ENCODE measurements around the gene CFAP46. TPM values are rescaled to one million over a fixed set of nuclear protein-coding genes. Genes with fewer than 3 reads are reported as not detected.
"Not testable (repeated sequence)": the region's sequence is repeated elsewhere in the genome, so short reads cannot be mapped to it uniquely, and the experiment has no call there.

Gene CFAP46
- total RNA-seq, 1 donor, result under 0.01 TPM

DNA sequence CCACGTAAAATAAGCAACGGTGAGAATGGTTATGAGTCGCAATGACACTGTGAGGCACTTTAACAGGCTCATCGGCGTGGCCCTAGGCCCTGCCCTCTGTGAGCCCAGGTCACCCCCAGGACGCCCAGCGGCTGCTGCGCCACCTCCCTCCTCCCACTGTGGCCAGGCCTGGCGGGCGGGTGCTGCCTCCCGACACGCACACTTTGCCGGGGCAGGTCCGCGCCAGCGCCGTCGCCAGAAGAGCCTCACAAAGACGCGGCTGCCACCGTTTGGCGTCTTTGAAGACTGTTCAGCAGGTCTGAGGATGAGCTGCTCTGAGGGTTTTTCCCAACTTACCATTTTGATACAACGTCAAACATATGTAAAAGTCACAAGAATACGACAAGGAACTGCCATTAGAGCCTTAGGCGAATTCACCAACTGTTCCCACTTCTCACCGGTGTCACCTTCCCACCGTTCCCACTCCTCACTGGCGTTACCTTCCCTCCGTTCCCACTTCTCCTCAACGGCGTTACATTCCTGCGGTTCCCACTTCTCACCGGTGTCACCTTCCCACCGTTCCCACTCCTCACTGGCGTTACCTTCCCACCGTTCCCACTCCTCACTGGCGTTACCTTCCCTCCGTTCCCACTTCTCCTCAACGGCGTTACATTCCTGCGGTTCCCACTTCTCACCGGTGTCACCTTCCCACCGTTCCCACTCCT is 22.5 kb upstream of the CFAP46 start:
- peak in 1 of 3 donors; percentile 37 for DNase-seq (ENCODE audit: low read depth in 2 of 3, low spot score in 2 of 3)

DNA sequence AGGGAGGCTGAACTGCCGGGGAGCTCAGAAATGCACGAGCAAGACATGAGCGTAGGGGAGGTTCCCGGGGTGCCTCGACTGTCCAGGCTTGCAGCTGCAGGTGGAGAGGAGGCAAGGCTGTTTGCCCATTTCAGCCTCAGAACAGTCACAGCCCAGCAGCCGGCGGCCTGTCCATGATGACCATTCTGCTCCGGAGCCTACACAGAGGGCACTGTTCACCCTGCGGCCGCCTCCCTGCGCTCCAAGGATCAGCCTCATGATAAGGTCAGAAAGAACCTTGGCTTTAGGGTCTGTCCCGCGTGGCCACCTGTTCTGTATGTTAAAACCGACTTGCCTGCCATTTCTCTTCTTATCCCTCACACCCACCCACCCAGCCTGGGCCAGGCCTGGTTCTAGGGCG is 21.9 kb upstream of the CFAP46 start:
- no peak for DNase-seq (ENCODE audit: low read depth in 2 of 3, low spot score in 2 of 3)

DNA sequence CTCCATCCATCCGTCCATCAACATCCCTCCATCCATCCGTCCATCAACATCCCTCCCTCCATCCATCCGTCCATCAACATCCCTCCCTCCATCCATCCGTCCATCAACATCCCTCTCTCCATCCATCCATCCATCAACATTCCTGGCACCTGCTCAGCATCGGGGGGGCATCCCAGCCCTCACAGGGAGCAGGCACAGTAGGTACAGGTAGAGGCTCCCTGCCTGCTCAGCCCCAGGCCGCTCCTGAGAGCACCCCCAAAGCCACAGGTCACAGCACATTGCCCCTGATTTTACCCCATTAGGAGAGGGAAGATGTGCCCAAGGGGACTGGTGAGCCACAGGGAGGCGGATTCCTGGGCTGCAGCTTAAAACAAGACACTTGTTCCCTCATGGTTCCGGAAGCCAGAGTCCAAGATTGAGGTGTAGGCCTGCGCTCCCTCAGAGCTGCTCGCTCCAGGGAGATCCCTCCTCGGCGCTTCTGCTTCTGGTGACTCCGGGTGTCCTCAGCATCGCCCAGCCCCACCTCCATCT is 21.1 kb upstream of the CFAP46 start:
- DNase-seq (ENCODE audit: low read depth in 2 of 3, low spot score in 2 of 3), result no peak

DNA sequence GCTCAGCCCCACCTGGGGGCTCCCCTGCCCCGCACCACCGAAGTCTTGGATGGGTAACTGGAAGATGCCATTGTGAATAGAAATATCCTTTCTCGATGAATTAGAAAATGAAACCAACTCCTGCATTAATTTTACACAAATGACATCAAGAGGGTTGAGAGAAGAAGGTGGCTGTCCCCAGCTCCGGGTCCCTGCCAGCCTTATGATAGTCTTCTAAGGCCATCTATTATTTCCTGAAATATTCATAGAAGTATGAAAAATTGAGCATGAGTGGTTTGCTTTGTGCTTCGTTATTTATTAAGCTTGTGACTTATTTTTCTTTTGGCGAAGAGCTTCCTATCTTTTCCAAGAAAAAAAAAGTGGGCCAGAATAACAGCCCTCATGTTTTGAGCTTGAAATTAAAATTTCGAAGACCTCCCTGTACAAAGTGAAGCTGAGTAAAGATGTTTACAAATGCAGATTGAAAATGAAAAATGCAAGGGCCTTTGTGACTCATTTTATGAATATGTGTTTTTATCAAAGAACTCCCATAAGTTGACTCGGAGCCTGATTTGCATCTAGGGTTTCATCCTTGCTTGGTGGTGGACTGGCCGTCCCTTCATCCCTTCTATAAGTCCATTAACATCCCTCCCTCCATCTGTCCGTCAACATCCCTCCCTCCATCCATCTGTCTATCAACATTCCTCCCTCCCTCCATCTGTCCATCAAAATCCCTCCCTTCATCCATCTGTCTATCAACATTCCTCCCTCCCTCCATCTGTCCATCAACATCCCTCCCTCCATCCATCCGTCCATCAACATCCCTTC is 20.5 kb upstream of the CFAP46 start:
- DNase-seq (ENCODE audit: low read depth in 2 of 3, low spot score in 2 of 3), result peak in 1 of 3 donors; percentile 14

DNA sequence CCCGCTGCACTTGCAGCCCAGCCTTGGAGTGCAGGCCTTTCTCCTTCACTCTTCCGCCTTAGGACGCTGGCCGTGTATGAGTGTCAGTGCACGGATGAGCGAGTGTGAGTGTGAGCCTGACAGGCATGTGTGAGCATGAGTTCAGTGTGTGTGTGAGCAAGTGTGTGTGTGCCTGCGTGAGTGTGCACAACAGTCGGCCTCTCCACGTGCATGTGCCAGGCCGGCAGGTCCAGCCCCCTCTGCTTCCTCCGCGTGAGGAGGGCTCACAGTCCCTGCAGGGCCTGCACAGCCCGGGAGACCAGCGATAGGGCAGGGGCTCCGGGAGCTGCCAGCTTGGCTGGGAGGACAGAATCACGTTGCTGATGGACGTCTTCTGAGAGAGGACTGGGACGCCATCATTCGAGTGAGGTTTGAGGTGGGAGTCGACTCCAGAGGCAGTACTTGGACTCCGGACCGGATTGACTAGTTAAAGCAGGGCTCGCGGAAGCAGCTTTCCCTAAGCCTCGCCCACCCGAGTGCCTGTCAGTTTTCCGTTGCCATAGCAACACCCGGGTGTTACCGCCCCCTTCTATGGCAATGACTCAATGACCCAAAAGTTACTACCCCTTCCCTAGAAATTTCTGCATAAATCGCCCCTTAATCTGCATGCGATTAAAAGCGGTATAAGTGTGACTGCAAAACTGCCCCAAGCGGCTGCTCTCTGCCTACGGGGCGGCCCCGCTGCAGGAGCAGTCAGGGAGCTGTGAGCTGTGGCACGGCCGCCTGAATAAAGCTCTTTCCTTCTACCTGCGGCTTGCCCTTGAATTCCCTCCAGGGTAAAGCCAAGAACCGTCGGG is 19.6 kb upstream of the CFAP46 start:
- peak; percentile 9 to 86 (median 81) for DNase-seq (ENCODE audit: low read depth in 2 of 3, low spot score in 2 of 3)

DNA sequence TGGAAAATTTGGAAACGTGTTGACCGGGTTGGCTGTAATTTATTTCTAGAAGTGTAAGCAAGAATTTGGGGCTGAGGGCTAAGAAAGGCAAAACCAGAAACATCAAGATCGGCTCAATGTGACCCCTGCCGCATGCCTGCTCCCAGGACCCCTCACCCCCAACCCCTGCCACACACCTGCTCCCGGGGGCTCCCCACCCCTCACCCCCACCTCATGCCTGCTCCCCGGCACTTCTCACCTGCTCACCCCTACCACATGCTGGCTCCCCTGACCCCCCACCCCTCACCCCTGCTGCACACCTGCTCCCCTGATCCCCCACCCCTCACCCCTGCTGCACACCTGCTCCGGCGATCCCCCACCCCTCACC is 19.0 kb upstream of the CFAP46 start:
- no peak for DNase-seq (ENCODE audit: low read depth in 2 of 3, low spot score in 2 of 3)

DNA sequence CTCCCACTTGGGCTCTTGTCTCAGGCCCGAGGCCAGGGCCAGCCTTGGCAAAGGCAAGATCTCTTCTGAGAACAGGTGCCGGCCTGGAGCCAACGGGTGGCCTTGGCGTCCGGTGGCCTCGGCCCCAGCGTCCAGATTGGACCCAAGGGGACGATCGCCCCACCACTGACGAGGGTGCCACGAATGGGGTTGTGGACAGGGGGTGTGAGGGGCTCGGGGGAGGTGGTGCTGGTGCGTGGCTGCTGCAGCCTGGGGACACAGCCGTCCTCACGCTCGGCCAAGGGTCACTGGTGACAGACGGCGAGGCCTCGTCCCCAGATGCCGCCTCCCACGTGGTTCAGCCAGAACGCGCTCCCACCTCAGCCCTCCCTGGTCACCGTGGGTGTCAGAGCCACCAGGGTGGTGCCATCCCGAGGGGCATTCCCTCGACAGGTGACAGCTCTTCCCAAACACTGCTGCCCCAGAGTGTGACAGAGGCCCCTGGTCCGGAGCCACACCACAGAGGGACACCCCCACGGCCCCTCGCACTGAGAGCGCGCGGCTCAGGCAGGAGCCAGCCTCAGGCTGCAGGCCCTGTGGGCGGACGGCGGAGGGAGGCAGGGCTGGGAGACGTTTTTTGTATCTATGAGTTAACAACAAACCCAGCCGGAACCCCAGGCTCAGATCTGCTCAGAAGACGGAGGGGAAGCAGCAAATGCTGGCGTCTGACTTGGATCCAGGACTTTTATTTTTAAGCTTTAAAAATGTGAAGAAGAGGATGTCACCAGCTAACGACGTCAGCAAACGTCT is 18.5 kb upstream of the CFAP46 start:
- no peak for DNase-seq (ENCODE audit: low read depth in 2 of 3, low spot score in 2 of 3)

DNA sequence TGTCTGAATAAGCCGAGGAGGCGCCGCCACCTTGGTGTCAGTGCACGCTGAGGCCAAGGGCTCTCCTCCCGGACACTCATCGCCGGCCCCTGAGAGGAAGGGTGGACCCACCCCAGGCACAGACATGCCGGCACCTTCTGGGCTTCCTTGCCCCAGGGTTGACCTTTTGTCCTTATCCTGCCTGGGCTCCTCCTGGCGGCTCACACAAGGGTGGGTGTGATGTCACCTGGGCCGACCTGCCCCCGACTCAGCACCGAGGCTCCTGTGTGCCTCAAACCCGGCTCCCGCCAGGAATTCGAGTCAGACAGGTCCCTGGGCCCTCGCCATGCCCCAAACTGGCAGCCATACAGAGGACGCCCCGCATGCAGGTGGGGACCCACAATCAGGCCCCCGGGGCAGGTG is 17.7 kb upstream of the CFAP46 start:
- no peak for DNase-seq (ENCODE audit: low read depth in 2 of 3, low spot score in 2 of 3)

DNA sequence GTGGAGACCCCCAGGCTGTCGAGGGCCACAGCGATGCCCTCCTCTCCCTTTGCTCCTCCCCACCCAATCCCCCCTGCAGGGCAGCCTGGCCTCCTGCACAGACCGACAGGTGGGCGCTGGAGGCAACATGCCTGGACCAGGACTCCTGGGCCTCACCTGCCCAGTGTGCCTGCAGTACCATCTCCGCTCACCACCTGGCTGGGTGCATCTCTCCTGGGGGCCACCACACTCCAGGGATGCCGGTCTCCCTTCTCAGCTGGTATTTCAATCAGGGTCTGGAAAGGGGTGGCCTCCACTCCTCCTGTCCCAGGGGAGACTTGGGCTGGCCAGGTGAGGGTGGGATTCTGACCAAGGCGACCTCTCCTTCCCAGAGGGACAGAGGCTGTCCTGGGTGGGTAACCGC is 17.2 kb upstream of the CFAP46 start:
- DNase-seq (ENCODE audit: low read depth in 2 of 3, low spot score in 2 of 3), result no peak

DNA sequence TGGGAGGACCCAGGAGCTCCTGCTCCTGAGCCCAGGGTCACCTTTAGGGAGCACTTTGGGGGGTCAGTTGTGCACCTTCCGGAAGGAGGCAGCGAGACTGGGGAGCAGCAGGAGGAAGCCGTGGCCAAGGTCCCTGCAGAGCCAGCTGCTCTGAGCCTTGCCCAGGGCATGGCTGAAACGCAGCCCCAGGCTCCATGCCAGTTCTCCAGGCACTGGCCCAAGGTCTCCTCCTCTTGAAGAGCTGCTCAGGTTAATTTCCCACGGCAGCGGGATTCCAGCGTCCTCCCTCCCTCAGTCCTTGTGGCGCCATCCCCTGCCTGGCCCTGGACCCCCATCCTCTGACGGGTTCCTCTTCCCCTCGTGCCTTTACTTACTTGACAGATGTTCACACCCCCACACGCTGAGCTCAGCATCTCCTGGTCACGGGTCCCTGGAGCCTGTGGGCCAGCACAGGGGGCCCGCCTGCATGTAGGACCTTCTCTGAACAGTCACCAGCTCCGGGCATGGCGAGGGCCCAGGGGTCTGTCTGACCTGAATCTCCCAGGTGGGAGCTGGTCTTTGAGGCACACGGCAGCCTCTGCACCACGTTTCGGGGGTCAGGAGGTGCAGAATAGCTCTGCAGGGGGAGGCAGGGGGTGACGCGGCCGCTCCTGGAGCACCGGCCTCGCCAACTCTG is 16.7 kb upstream of the CFAP46 start:
- DNase-seq (ENCODE audit: low read depth in 2 of 3, low spot score in 2 of 3), result no peak

DNA sequence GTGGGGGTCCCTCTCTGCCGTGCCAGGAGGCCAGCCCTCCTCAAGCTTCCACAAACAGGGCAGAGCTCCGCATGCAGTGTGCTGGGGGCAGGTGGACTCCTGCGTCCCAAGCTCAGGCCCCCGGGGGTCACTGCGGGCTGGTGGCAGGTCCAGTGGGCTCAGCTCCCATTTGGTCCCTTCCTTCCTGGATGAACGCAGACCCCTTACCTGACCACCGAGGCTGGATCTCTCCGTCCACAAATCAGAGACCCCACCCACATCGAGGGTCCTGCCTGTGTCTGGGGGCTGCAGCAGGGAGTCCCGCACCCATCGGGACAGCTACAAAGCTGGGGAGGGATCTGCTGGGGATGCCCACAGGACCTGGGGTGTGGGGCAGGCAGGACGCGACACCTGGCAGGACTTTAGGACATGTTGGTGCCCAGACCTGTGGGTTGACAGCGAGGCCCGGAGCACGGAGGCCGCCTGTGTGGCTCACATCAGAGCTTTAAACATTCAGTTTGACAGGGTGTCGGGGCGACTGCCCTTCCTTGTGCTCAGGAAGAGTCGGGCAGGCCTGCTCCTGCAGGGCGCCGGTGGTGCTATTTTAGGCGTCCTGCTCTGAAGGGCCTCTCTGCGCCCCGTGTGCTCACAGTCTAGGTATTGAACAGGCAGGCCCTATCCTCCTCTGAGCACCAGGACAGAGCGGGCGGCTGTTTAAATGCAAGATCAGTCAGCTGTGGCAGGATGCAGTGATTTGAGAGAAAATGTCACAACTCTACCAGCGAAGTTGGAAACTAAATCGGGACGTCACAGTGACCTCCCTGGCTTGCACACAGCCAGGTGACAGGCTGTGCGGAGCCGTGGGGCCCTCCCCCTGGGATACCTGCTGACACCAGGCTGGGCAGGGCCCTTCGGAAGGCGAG is 15.9 kb upstream of the CFAP46 start:
- DNase-seq (ENCODE audit: low read depth in 2 of 3, low spot score in 2 of 3), result no peak

DNA sequence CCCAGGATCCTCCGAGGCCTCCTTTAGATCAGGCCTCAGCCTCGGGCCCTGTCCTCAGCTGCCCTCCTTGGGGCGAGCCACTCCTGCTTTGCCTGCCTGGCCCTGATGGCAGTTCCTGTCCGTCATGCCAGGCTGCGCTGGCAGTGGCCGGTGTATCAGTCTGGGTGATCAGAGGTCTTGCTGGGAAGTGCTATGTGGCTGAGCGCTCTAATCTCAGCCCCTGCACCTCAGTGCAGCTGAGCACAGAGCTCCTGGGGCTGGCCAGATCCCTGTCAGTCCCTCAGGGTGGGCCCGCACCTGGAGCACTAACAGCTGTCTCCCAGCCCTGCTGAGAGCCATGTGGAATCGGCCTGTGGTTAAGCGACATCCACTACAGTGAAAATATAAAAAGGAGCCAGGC is 14.8 kb upstream of the CFAP46 start:
- no peak for DNase-seq (ENCODE audit: low read depth in 2 of 3, low spot score in 2 of 3)

DNA sequence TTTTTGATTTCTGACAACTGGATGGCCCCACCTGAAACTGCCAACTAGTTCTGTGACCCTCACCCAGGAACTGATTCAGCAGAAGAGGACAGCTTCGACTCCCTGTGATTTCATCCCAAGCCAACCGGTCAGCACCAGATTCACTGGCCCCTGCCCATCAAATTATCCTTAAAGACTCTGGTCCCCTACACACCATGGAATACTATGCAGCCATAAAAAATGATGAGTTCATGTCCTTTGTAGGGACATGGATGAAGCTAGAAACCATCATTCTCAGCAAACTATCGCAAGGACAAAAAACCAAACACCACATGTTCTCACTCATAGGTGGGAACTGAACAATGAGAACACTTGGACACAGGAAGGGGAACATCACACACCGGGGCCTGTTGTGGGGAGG is 13.9 kb upstream of the CFAP46 start:
- DNase-seq (ENCODE audit: low read depth in 2 of 3, low spot score in 2 of 3), result not testable (repeated sequence)

DNA sequence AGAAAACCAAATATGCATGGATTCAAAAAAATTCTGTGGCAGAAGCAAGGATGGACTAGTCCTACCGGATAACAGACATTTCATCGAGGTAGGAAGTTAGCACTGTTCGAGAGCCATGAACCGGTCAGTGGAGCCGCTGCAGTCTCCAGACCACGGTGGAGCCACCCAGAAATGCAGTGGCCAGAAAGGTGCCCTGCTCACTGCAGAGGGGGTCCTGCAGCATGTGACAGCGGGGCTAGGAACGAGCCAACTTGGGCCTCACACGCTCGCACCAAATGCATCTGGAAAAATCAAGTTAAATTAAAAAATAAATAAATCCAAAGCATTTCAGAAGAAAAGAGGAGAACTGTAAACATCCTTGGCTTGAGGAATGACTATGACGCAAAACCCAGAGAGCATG is 13.1 kb upstream of the CFAP46 start:
- no peak for DNase-seq (ENCODE audit: low read depth in 2 of 3, low spot score in 2 of 3)

DNA sequence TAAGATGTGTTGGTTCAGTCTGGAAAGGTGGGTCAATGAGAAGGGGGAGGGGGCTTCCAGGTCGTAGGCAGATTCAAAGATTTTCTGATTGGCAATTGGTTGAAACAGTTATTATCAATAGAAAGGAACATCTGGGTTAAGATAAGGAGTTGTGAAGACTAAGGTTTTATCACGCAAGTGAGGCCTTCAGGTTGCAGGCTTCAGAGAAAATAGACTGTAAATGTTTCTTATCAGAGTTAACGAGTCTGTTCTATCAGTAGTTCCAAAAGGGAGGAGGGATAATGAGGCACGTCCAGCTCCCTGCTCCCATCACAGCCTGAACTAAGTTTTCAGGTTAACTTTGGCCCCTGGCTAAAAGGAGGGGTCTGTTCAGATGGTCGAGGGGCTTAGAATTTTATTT is 11.1 kb upstream of the CFAP46 start:
- DNase-seq (ENCODE audit: low read depth in 2 of 3, low spot score in 2 of 3), result no peak

DNA sequence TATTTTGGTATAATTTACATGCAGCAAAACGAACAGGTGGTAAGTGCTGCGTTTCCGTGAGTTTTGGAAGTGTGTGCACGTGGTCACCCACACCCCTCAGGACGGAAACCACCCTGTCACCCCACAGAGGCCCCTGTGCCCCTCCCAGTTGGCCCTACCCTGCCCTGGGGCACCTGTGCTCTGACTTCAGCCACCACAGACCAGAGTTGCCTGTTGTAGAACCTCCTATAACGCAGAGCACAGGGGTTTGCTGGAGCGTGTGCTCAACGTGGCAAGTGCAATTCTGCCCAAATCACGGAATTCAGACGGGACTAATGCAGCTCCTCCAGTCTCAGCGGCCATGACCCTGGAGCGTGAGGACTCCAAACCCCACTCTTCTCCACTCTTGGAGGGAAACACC is 9.6 kb upstream of the CFAP46 start:
- DNase-seq (ENCODE audit: low read depth in 2 of 3, low spot score in 2 of 3), result no peak

DNA sequence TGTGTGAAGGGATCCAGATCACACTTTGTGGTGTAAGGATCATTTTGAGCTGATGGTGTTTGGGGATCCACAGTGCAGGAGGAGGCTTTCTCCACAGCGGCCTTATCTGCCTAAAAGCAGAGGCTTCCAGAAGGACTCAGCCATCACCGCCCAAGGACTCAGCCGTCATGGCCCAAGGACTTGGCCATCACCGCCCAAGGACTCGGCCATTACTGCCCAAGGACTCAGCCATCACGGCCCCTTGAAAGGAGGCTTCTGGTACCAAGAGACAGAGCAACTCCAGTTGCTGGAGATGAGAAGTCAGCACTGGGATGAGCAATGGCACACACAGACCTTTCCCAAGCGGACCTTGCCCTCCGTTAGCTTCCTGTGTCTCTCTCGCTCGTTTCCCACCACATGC is 6.0 kb upstream of the CFAP46 start:
- DNase-seq (ENCODE audit: low read depth in 2 of 3, low spot score in 2 of 3), result no peak

DNA sequence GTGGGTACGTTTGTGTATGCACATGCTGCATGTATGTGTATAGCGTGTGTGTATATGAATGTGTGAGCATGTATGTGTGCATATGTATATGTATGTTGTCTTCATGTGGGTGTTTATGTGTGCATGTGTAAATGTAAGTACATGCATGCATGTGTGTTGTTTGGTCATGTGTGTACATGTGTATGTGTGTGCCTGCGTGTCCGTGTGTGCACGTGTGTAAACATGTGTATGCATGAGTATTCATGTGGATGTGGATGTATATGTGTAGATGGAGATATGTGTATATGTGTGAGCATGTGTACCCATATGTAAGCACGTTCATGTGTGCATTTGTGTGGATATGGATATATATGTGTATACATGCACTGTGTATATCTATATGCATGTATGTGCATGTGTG is 5.5 kb upstream of the CFAP46 start:
- DNase-seq (ENCODE audit: low read depth in 2 of 3, low spot score in 2 of 3), result no peak
